H54 (cell line): ENCODE results near the gene TRMT1.

ENCODE experiments used
- DNase-seq: peaks from one replicate; pipeline ENCODE4 v3.0.0; 2011; ENCODE audit warnings: low spot score, mixed read lengths; ENCODE audit not compliant: insufficient read length
- FAIRE-seq: peaks from 3 replicates; lab custom pipeline; 2011; peaks lifted over from hg19 to GRCh38; lab: Jason Lieb, UNC
- POLR2A ChIP-seq: IDR thresholded peaks from 2 replicates; pipeline ENCODE4 v1.6.1; 2011; ENCODE audit warnings: low read depth, mild to moderate bottlenecking, low read length

TRMT1 gene

GRCh38 chr19:13090511-13091231 lies 25.9 kb downstream of the TRMT1 start:
- no peak for FAIRE-seq
- DNase-seq, result no peak
- TF ChIP-seq POLR2A, result no peak

- no peak for TF ChIP-seq POLR2A
- FAIRE-seq, result no peak
- no peak for DNase-seq
These were observed 26.6 kb downstream of the TRMT1 start for GRCh38 chr19:13089857-13090507.

DNA sequence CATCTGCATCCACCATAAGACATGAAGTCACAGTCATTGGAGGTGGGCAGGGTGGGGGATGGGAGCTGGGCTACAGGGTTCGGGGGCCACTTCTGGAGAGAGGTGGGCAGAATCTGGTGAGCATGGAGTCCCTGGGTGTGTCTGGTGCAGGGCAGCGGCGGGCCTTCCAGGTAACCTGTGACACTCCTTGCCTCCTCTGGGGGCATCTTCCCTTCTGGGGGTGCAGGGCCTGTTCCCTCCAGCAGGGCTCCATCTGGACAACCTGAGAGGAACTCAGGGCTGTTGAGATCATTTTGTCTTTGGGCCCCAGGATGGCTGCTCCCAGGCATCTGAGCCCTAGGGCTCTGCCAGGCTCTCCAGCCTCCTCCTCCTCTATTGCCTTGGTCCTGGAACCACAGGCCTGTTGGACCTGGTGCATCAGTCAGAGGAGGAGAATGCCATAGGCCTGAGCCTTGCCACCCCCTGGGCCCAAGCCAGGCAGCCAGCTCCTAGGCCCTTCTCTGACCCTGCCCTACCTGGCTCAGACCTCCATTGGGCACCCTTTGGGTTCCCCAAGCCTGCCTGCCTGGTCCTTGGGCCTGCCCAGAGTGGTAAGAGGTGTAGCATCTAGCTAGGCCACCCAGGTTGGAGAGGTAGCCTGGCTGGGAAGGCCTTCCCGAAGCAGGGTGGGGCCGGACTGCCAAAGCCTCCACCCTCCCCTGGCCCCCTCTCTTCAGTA lies 27.2 kb downstream of the TRMT1 start:
- DNase-seq, result peak; percentile 70
- no peak for TF ChIP-seq POLR2A

DNA sequence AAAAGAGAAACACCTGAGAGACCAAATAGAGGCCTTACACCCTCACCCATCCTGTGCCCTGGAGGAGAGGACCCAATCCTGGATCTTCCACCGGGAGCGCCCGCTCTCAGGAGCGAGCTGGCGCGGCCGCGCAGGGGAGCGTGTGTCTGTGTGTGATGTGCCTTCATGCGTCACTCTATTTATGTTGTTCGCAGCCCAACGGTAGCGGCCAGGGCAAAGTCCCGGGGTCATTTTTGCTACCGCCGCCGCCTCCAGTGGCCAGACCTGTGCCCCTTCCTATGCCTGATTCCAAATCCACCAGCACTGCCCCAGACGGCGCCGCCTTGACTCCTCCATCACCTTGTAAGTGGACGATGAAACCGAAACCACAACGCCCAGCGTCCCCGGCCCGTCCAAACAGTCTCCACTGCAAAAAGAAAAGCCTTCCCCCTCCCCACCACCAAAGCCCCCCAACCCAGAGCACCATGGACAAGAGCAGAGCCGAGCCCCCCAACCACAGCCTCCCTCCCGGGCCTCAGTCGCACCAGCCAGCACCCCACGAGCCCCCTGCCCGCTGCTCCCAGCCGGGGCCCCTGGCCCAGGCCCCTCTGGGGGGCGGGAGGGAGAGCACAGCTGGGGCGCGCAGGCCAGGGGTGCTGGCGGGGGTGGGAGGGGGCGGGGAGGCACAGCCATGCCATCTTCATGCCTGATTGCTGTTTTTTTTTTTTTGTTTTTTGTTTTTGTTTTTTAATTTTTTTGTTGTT lies 28.6 kb downstream of the TRMT1 start:
- no peak for TF ChIP-seq POLR2A

More for the DNA sequence above, 27.2 kb downstream of the TRMT1 start:
- FAIRE-seq, result no peak

DNA sequence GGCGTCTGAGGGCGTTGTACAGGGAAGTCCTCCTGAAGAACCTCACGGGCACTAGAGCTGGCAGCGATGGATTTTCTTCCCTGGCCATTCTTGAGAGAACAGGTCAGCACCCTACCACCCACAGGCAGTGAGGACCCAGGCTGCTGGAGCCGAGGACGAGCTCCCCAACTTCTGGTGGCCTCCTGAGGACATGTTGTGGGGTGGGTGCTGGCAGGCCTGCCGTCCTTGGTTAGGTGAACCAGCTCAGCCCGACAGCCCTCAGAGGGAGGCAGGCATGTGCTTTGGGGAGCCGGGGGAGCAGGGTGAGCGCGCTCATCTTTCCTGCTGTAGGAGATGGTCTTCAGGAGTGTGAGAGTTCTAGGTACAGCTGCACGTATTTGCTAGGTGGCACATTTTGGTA lies 29.2 kb downstream of the TRMT1 start:
- DNase-seq (no peak), FAIRE-seq (no peak)
- no peak for TF ChIP-seq POLR2A

More for the DNA sequence above, 28.6 kb downstream of the TRMT1 start:
- FAIRE-seq (no peak), DNase-seq (no peak)

GRCh38 chr19:13086341-13086740 lies 30.2 kb downstream of the TRMT1 start:
- FAIRE-seq (no peak), DNase-seq (no peak)
- no peak for TF ChIP-seq POLR2A

DNA sequence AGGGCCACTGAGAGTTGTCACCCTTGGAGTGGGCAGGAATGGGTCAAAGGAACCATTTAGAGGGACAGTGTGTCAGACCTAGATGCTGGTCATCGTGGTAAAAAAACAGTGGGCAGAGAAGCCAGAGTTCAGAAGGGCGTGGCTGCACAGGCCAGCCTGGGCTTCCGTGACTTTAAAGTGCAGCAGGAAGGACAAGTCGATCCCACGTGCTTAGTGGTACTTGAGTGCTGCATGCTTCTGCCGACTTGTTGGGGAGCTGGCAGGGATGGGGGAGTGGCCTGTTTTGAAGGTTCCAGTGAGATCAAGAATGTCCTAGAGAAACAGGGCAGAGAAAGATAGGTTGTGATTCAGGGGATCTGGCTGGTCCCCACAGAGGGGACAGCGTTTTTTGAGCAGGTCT lies 30.9 kb downstream of the TRMT1 start:
- FAIRE-seq (no peak), DNase-seq (no peak)

GRCh38 chr19:13083627-13084026 lies 32.9 kb downstream of the TRMT1 start:
- no peak for TF ChIP-seq POLR2A
- DNase-seq, result no peak
- FAIRE-seq, result no peak

More for the DNA sequence above, 30.9 kb downstream of the TRMT1 start:
- no peak for TF ChIP-seq POLR2A

DNA sequence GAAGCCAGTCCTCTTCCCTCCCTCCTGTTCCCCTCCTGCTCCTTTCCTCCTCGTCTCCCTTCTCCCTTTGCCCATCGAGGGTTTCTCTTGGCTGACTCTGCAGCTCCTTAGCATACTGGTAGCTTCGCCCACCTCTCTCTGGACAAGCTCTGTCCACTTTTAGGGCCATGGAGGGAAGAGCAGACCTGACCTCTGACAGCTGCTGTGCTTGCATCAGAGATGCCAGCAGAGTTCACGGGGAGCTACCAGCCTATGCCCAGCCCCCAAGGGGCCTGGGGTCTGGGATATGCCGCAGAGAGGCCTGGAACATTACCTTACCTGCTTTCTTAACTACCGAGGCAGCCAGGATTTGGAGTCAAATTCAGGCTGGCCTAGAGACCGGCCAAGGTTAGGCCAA lies 33.5 kb downstream of the TRMT1 start:
- FAIRE-seq, result no peak
- DNase-seq, result no peak
- TF ChIP-seq POLR2A, result no peak

DNA sequence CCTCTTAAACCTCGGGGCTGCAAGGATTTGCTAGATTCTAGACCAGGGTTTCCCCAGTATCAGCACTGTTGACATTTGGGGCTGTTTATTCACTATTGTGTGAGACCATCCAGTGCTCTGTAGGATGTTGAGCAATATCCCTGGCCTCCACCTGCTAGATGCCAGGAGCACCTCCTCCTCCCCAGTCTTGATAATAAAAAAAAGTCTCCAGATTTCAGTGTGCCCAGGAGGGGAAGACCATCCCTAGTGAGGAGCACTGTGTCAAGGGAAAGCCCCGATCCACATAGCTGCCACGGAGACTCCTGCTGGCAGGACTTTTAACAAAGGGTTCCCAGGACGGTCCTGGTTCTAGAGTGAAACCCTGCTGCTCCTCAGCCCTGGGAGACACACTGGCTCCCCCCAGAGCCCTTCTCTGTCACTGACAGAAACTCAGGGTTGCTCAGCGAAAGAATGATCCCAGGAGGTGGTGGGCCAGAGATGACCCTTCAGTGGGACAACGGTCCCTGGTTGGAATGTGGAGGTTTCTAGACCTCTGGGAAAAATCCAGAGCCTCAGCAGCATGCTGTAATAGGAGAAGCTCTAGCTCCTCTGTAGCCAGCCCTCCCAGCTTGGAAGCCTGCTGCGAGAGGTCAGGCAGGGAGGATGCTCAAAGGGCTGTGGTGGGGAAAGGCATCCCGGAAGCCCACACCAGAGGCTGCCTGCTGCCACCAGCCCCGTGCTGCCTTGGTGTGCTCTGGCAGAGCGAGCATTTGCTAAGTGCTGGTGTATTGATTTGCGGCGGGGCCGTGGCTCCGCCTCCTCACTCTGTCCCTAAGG lies 34.1 kb downstream of the TRMT1 start:
- FAIRE-seq (no peak), DNase-seq (no peak)
- TF ChIP-seq POLR2A, result no peak

GRCh38 chr19:13079542-13079986 lies 37.0 kb downstream of the TRMT1 start:
- no peak for FAIRE-seq
- no peak for DNase-seq
- no peak for TF ChIP-seq POLR2A

DNA sequence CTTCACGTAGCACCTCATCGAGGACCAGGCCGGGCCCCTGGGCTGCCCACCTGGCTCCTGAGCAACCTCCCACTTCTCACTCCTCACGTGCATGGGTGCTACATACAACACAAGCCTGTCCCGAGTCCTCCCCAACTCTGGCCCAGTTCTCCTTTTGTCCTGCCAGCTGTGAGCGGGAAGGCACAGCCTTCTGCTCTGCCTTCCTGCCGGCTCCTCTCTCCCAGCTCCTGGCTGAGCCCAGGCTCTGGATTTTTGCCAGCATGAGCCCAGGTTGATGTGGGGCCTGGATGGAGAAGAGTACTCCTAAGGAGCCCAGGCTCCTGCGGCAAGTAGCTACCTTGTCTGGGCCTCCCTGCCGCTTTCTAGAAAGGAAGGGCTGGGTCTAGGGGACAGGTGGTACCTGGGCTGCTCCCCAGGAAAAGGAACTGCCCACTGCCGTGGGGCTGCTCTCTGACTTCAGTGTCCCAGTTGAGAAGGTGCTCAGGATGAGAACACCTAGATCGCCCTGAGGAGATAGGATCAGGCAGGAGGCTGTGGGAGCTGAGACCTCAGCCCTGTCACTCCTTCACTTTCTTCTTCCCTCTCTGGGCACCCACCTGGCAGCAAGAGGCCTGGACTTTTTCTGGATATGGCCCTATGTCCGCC lies 37.5 kb downstream of the TRMT1 start:
- no peak for DNase-seq
- no peak for TF ChIP-seq POLR2A
- FAIRE-seq, result no peak
